ENCODE data around the gene NTM. TPM values are rescaled to one million over a fixed set of nuclear protein-coding genes. Genes with fewer than 3 reads are reported as not detected.

NTM gene
- total and polyA plus RNA-seq, 8 donors, result 0.04 to 4.4 (median 0.50) TPM

- WGBS, 2 donors, result 91% methylated on average over 2 of the region's 2 CpGs
- FAIRE-seq (no peak), DNase-seq (no peak), ATAC-seq (no peak)
- H3K36me3 ChIP-seq, result no peaks in the 10 kb centered on the region
- intact Hi-C loops (cut with DNase I), result no loop called here
- TF ChIP-seq CTCF (IDR thresholded peaks at IDR 0.05), result no peak
- no peak overlapping the region for H3K4me3 ChIP-seq
- H3K9me3 ChIP-seq, result no peaks in the 10 kb centered on the region
- H3K27me3 ChIP-seq, result no peaks in the 10 kb centered on the region
- no peak overlapping the region for H3K27ac ChIP-seq
- no peaks in the 10 kb centered on the region for H3K4me1 ChIP-seq
Measured at GRCh38 chr11:131951121-131951520, 580.7 kb downstream of the NTM start.

DNA sequence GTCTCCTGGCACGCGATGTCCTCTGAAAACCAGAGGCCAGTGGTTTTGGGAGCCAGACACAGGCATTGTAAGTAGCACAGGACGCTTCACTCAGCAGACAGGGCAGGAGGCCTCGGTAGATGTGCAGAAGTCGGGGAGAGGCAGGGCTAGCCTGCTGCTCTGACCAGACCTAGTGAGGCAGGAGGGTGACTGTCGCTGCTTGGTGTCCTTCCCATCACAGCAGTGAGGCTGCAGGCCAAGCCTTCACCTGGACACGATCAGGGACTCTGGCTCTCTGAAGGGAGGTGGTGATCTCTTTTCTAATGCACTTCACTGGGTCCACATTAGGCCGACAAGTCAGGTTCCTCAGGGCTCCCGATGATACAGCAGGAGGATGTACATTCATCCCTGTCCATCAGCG lies 583.7 kb downstream of the NTM start:
- Histone ChIP-seq H3K36me3 (no peaks in the 10 kb centered on the region), H3K4me1 (no peaks in the 10 kb centered on the region), H3K27me3 (no peaks in the 10 kb centered on the region), H3K9me3 (no peaks in the 10 kb centered on the region), H3K4me3 (no peak overlapping the region), H3K27ac (no peak overlapping the region)
- FAIRE-seq (no peak), DNase-seq (no peak), ATAC-seq (no peak)
- intact Hi-C loops (cut with DNase I), result no loop called here
- no peak for TF ChIP-seq CTCF (IDR thresholded peaks at IDR 0.05)
- 76 to 80% methylated on average over 10 of the region's 10 CpGs for WGBS, 2 donors

GRCh38 chr11:131955904-131956303 lies 585.5 kb downstream of the NTM start:
- H3K27me3 ChIP-seq, result no peaks in the 10 kb centered on the region
- FAIRE-seq (no peak), ATAC-seq (no peak), DNase-seq (no peak)
- WGBS, 2 donors, result 43 to 48% methylated on average over 6 of the region's 6 CpGs
- H3K9me3 ChIP-seq, result no peaks in the 10 kb centered on the region
- no peaks in the 10 kb centered on the region for H3K4me1 ChIP-seq
- H3K36me3 ChIP-seq, result no peaks in the 10 kb centered on the region
- intact Hi-C loops (cut with DNase I), result no loop called here
- H3K4me3 ChIP-seq, result no peak overlapping the region
- no peak overlapping the region for H3K27ac ChIP-seq
- no peak for TF ChIP-seq CTCF (IDR thresholded peaks at IDR 0.05)

DNA sequence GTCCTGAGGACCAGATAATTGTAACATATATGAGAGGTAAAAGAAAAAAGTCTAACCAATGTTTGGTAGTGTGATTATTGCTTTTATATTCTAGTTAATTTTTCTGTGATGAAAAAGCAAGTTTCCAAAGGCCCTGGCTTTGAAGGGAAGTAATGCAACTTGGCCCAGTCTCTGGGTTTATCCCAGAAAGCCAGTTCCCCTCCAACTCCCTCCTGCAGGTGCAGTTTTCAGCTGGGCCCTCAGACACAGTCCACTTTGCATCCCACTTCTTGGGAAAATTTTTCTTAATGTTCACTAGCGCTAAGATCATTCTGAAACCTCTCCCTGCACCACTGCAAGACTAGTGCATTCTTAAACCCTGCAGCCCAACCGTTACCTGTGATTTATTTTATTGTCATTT lies 586.8 kb downstream of the NTM start:
- 91 to 93% methylated on average over 2 of the region's 2 CpGs for WGBS, 2 donors
- intact Hi-C loops (cut with DNase I), result no loop called here
- no peaks in the 10 kb centered on the region for H3K4me1 ChIP-seq
- no peak overlapping the region for H3K4me3 ChIP-seq
- no peaks in the 10 kb centered on the region for H3K9me3 ChIP-seq
- no peak for ATAC-seq
- no peaks in the 10 kb centered on the region for H3K27me3 ChIP-seq
- DNase-seq, result no peak
- no peak for TF ChIP-seq CTCF (IDR thresholded peaks at IDR 0.05)
- no peak for FAIRE-seq
- no peaks in the 10 kb centered on the region for H3K36me3 ChIP-seq
- H3K27ac ChIP-seq, result no peak overlapping the region

GRCh38 chr11:131957875-131958274 lies 587.5 kb downstream of the NTM start:
- no peaks in the 10 kb centered on the region for H3K27me3 ChIP-seq
- no peaks in the 10 kb centered on the region for H3K4me1 ChIP-seq
- no peak for ATAC-seq
- TF ChIP-seq CTCF (IDR thresholded peaks at IDR 0.05), result no peak
- H3K27ac ChIP-seq, result no peak overlapping the region
- DNase-seq, result no peak
- H3K9me3 ChIP-seq, result no peaks in the 10 kb centered on the region
- no peak for FAIRE-seq
- intact Hi-C loops (cut with DNase I), result no loop called here
- WGBS, 2 donors, result 88 to 91% methylated on average over 6 of the region's 6 CpGs
- no peak overlapping the region for H3K4me3 ChIP-seq
- no peaks in the 10 kb centered on the region for H3K36me3 ChIP-seq
